ENCODE data around the gene SFT2D3. TPM values are rescaled to one million over a fixed set of nuclear protein-coding genes. Genes with fewer than 3 reads are reported as not detected.

Gene SFT2D3
- total and polyA plus RNA-seq, 4 donors, result 2.4 to 4.9 (median 4.7) TPM; not detected in 1

GRCh38 chr2:127656569-127657231 lies 44.6 kb upstream of the SFT2D3 start:
- Histone ChIP-seq H3K4me1 (ENCODE audit: control insufficient read depth in 4 of 4, insufficient read depth in 4 of 4, low read length in 3 of 4) (peaks cover under 1 to 9% (median 4%) of the 10 kb centered on the region in 4 donors), H3K36me3 (ENCODE audit: control insufficient read depth in 4 of 4, insufficient read depth in 3 of 4, low read depth in 1 of 4, low read length in 3 of 4) (peaks cover 0 to 14% (median 1%) of the 10 kb centered on the region in 4 donors), H3K27me3 (ENCODE audit: control insufficient read depth in 4 of 4, insufficient read depth in 4 of 4, low read length in 3 of 4) (no peaks in the 10 kb centered on the region), H3K27ac (ENCODE audit: low read depth in 1 of 2, low read length in 2 of 2) (no peak overlapping the region), H3K9me3 (ENCODE audit: control insufficient read depth in 4 of 4, low read length in 3 of 4) (no peaks in the 10 kb centered on the region), H3K4me3 (ENCODE audit: low read depth in 1 of 3, low read length in 3 of 3) (no peak overlapping the region), H3K9ac (ENCODE audit: low read depth in 1 of 2, low read length in 2 of 2) (no peak overlapping the region)
- TF ChIP-seq JUND (IDR thresholded peaks at IDR 0.05) (no peak), ATF3 (IDR thresholded peaks at IDR 0.05) (no peak), FOXA1 (IDR thresholded peaks at IDR 0.05) (no peak), REST (IDR thresholded peaks at IDR 0.05) (no peak), YY1 (IDR thresholded peaks at IDR 0.05) (no peak), SP1 (IDR thresholded peaks at IDR 0.05) (no peak), NR2F2 (IDR thresholded peaks at IDR 0.05) (no peak), GABPA (IDR thresholded peaks at IDR 0.05 in 1 of 2, conservative IDR thresholded peaks at IDR 0.05 in 1 of 2) (no peak), RXRA (IDR thresholded peaks at IDR 0.05) (no peak), RAD21 (IDR thresholded peaks at IDR 0.05) (no peak), FOXA2 (IDR thresholded peaks at IDR 0.05) (no peak), TAF1 (conservative IDR thresholded peaks at IDR 0.05) (no peak), CTCF (IDR thresholded peaks at IDR 0.05; ENCODE audit: low read depth, low read length, missing input control) (no peak)
- DNase-seq (ENCODE audit: low spot score), result no peak
- WGBS, result 93% methylated on average over 15 of the region's 15 CpGs

DNA sequence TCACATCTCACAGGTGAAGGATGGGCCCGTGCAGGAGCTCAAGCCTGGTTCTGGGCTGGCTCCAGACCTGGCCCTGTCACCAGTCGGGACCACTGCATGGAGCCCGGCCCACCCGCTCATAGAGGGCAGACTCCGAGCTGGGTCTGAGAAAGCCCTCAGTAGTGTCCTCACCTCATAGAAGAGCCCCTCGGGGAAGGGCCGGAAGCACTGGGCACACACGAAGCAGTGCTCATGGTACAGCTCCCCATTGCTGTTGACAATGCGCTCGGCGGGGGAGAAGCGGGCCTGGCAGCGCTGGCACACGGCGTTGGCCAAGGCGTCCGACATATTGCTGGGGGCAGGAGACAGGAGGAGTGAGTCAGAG lies 44.1 kb upstream of the SFT2D3 start:
- Histone ChIP-seq H3K27me3 (ENCODE audit: control insufficient read depth in 4 of 4, insufficient read depth in 4 of 4, low read length in 3 of 4) (no peaks in the 10 kb centered on the region), H3K27ac (ENCODE audit: low read depth in 1 of 2, low read length in 2 of 2) (no peak overlapping the region), H3K9ac (ENCODE audit: low read depth in 1 of 2, low read length in 2 of 2) (no peak overlapping the region), H3K9me3 (ENCODE audit: control insufficient read depth in 4 of 4, low read length in 3 of 4) (no peaks in the 10 kb centered on the region), H3K36me3 (ENCODE audit: control insufficient read depth in 4 of 4, insufficient read depth in 3 of 4, low read depth in 1 of 4, low read length in 3 of 4) (peaks cover 0 to 14% (median 1%) of the 10 kb centered on the region in 4 donors), H3K4me1 (ENCODE audit: control insufficient read depth in 4 of 4, insufficient read depth in 4 of 4, low read length in 3 of 4) (peaks cover 6 to 15% (median 9%) of the 10 kb centered on the region in 4 donors), H3K4me3 (ENCODE audit: low read depth in 1 of 3, low read length in 3 of 3) (no peak overlapping the region)
- DNase-seq (ENCODE audit: low spot score), result no peak
- WGBS, result 97% methylated on average over 17 of the region's 17 CpGs
- TF ChIP-seq RXRA (IDR thresholded peaks at IDR 0.05), result no peak
- TF ChIP-seq YY1 (IDR thresholded peaks at IDR 0.05), result no peak
- TF ChIP-seq TAF1 (conservative IDR thresholded peaks at IDR 0.05), result no peak
- no peak for TF ChIP-seq NR2F2 (IDR thresholded peaks at IDR 0.05)
- no peak for TF ChIP-seq JUND (IDR thresholded peaks at IDR 0.05)
- TF ChIP-seq ATF3 (IDR thresholded peaks at IDR 0.05), result no peak
- TF ChIP-seq ZBTB33 (IDR thresholded peaks at IDR 0.05), result no peak
- TF ChIP-seq CTCF (IDR thresholded peaks at IDR 0.05; ENCODE audit: low read depth, low read length, missing input control), result no peak
- no peak for TF ChIP-seq MAX (IDR thresholded peaks at IDR 0.05)
- no peak for TF ChIP-seq FOXA2 (IDR thresholded peaks at IDR 0.05)
- no peak for TF ChIP-seq REST (IDR thresholded peaks at IDR 0.05)
- TF ChIP-seq GABPA (IDR thresholded peaks at IDR 0.05 in 1 of 2, conservative IDR thresholded peaks at IDR 0.05 in 1 of 2), result no peak
- no peak for TF ChIP-seq SP1 (IDR thresholded peaks at IDR 0.05)
- no peak for TF ChIP-seq HNF4G (IDR thresholded peaks at IDR 0.05)
